ENCODE measurements around the gene GLYATL3. TPM values are rescaled to one million over a fixed set of nuclear protein-coding genes. Genes with fewer than 3 reads are reported as not detected.

The GLYATL3 gene
- total RNA-seq, 2 donors from 2014 or later, result not detected

GRCh38 chr6:49535795-49536194 lies 36.1 kb downstream of the GLYATL3 start:
- no peak overlapping the region for H3K4me3 ChIP-seq
- H3K4me1 ChIP-seq, result no peaks in the 10 kb centered on the region
- no peaks in the 10 kb centered on the region for H3K36me3 ChIP-seq
- H3K9me3 ChIP-seq, result no peaks in the 10 kb centered on the region
- no peak for TF ChIP-seq CTCF (IDR thresholded peaks at IDR 0.05)
- no peak for DNase-seq (ENCODE audit: low spot score)
- H3K27me3 ChIP-seq, result no peaks in the 10 kb centered on the region
- H3K27ac ChIP-seq, result no peak overlapping the region

GRCh38 chr6:49539102-49539501 lies 39.4 kb downstream of the GLYATL3 start:
- Histone ChIP-seq H3K27me3 (no peaks in the 10 kb centered on the region), H3K9me3 (no peaks in the 10 kb centered on the region), H3K36me3 (no peaks in the 10 kb centered on the region), H3K4me1 (no peaks in the 10 kb centered on the region), H3K27ac (no peak overlapping the region), H3K4me3 (no peak overlapping the region)
- no peak for TF ChIP-seq CTCF (IDR thresholded peaks at IDR 0.05)
- DNase-seq (ENCODE audit: low spot score), result no peak

GRCh38 chr6:49540614-49541013 lies 40.9 kb downstream of the GLYATL3 start:
- Histone ChIP-seq H3K9me3 (no peaks in the 10 kb centered on the region), H3K27ac (no peak overlapping the region), H3K36me3 (no peaks in the 10 kb centered on the region), H3K4me3 (no peak overlapping the region), H3K4me1 (no peaks in the 10 kb centered on the region), H3K27me3 (no peaks in the 10 kb centered on the region)
- no peak for DNase-seq (ENCODE audit: low spot score)
- TF ChIP-seq CTCF (IDR thresholded peaks at IDR 0.05), result no peak

- Histone ChIP-seq H3K36me3 (no peaks in the 10 kb centered on the region), H3K4me3 (no peak overlapping the region), H3K27ac (no peak overlapping the region), H3K4me1 (no peaks in the 10 kb centered on the region), H3K27me3 (no peaks in the 10 kb centered on the region), H3K9me3 (no peaks in the 10 kb centered on the region)
- no peak for TF ChIP-seq CTCF (IDR thresholded peaks at IDR 0.05)
- DNase-seq (ENCODE audit: low spot score), result no peak
These were observed 41.5 kb downstream of the GLYATL3 start for GRCh38 chr6:49541210-49541724.

- no peaks in the 10 kb centered on the region for H3K27me3 ChIP-seq
- H3K4me1 ChIP-seq, result no peaks in the 10 kb centered on the region
- TF ChIP-seq CTCF (IDR thresholded peaks at IDR 0.05), result no peak
- no peaks in the 10 kb centered on the region for H3K36me3 ChIP-seq
- H3K9me3 ChIP-seq, result no peaks in the 10 kb centered on the region
- H3K4me3 ChIP-seq, result no peak overlapping the region
- DNase-seq (ENCODE audit: low spot score), result no peak
- no peak overlapping the region for H3K27ac ChIP-seq
These were observed 42.2 kb downstream of the GLYATL3 start for GRCh38 chr6:49541936-49542335.
